ENCODE results near the gene MANBA.

DNA sequence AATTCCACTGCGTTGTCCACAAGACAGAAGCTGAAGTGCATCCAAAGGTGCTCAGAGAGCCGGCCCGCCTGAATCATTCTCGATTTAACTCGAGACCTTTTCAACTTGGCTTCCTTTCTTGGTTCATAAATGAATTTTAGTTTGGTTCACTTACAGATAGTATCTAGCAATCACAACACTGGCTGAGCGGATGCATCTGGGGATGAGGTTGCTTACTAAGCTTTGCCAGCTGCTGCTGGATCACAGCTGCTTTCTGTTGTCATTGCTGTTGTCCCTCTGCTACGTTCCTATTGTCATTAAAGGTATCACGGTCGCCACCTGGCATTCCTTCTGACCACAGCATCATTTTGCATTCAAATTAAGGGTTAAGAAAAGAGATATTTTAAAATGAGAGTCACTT, 144.1 kb downstream of the MANBA start:
- TF ChIP-seq, protein P1, sequence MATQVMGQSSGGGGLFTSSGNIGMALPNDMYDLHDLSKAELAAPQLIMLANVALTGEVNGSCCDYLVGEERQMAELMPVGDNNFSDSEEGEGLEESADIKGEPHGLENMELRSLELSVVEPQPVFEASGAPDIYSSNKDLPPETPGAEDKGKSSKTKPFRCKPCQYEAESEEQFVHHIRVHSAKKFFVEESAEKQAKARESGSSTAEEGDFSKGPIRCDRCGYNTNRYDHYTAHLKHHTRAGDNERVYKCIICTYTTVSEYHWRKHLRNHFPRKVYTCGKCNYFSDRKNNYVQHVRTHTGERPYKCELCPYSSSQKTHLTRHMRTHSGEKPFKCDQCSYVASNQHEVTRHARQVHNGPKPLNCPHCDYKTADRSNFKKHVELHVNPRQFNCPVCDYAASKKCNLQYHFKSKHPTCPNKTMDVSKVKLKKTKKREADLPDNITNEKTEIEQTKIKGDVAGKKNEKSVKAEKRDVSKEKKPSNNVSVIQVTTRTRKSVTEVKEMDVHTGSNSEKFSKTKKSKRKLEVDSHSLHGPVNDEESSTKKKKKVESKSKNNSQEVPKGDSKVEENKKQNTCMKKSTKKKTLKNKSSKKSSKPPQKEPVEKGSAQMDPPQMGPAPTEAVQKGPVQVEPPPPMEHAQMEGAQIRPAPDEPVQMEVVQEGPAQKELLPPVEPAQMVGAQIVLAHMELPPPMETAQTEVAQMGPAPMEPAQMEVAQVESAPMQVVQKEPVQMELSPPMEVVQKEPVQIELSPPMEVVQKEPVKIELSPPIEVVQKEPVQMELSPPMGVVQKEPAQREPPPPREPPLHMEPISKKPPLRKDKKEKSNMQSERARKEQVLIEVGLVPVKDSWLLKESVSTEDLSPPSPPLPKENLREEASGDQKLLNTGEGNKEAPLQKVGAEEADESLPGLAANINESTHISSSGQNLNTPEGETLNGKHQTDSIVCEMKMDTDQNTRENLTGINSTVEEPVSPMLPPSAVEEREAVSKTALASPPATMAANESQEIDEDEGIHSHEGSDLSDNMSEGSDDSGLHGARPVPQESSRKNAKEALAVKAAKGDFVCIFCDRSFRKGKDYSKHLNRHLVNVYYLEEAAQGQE (tag by site-specific recombination; IDR thresholded peaks at IDR 0.05): no peak
- TF ChIP-seq, protein P2, sequence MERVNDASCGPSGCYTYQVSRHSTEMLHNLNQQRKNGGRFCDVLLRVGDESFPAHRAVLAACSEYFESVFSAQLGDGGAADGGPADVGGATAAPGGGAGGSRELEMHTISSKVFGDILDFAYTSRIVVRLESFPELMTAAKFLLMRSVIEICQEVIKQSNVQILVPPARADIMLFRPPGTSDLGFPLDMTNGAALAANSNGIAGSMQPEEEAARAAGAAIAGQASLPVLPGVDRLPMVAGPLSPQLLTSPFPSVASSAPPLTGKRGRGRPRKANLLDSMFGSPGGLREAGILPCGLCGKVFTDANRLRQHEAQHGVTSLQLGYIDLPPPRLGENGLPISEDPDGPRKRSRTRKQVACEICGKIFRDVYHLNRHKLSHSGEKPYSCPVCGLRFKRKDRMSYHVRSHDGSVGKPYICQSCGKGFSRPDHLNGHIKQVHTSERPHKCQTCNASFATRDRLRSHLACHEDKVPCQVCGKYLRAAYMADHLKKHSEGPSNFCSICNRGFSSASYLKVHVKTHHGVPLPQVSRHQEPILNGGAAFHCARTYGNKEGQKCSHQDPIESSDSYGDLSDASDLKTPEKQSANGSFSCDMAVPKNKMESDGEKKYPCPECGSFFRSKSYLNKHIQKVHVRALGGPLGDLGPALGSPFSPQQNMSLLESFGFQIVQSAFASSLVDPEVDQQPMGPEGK (tag by site-specific recombination; IDR thresholded peaks at IDR 0.05): no peak
- TF ChIP-seq ZNF202 (tag by site-specific recombination; IDR thresholded peaks at IDR 0.05; ENCODE audit: borderline replicate concordance): no peak
- TF ChIP-seq SP2 (tag by site-specific recombination; IDR thresholded peaks at IDR 0.05): no peak
- no peak for TF ChIP-seq MYNN (tag by site-specific recombination; IDR thresholded peaks at IDR 0.05; ENCODE audit: borderline replicate concordance)
